Caco-2 (cell line): ENCODE results near the gene WDR46. TPM values are rescaled to one million over a fixed set of nuclear protein-coding genes. Genes with fewer than 3 reads are reported as not detected.

Experiments
- BruUV-seq: library from RNA; stranded (reverse); fragments of 400-500 nt; replicated peaks from 2 replicates; lab custom pipeline; 2021; lab: Mats Ljungman, UMichigan
- CTCF ChIA-PET: fragments of 300-600 bp; sonication (Branson Sonifier 250); formaldehyde crosslinking; loops from one replicate; lab custom pipeline; 2022; ENCODE audit warnings: antibody characterized with exemption; lab: Charles Lee
- POLR2A ChIA-PET: fragments of 300-600 bp; sonication (Branson Sonifier 250); formaldehyde crosslinking; loops from one replicate; lab custom pipeline; 2022; ENCODE audit warnings: antibody characterized with exemption; lab: Charles Lee
- DNase-seq, 2 experiments: peaks; one replicate each; pipeline versions ENCODE4 v3.0.0 to v3.0.0-alpha.2; 2020 to 2022
- H3K27me3 ChIP-seq: replicated peaks from 2 replicates; pipeline ENCODE4 v1.6.0; 2011; ENCODE audit warnings: low read length; ENCODE audit not compliant: control insufficient read depth, insufficient read depth
- H3K36me3 ChIP-seq: 2 replicates; pipeline ENCODE4 v1.5.1; 2011; ENCODE audit warnings: low read length; ENCODE audit not compliant: control insufficient read depth, insufficient read depth
- H3K4me1 ChIP-seq: fragments of 250-450 bp; sonication (Bioruptor Pico); 2 replicates; pipeline ENCODE4 v1.5.1; 2020; ENCODE audit warnings: mild to moderate bottlenecking
- H3K4me3 ChIP-seq: 2 replicates; pipeline ENCODE4 v1.5.1; 2011; ENCODE audit warnings: low read depth, mild to moderate bottlenecking, control low read depth, low read length
- H3K9me3 ChIP-seq: fragments of 250-450 bp; sonication (Bioruptor Pico); 2 replicates; pipeline ENCODE4 v1.5.1; 2020; ENCODE audit warnings: mild to moderate bottlenecking, moderate library complexity
- H3K27ac Mint-ChIP-seq: one replicate; pipeline ENCODE4 v1.8.0; 2022; ENCODE audit warnings: mixed read lengths; ENCODE audit not compliant: unreplicated experiment
- H3K27me3 Mint-ChIP-seq: one replicate; pipeline ENCODE4 v1.8.0; 2022; ENCODE audit warnings: mixed read lengths; ENCODE audit not compliant: insufficient read depth, unreplicated experiment
- H3K36me3 Mint-ChIP-seq: one replicate; pipeline ENCODE4 v1.8.0; 2022; ENCODE audit warnings: mild to moderate bottlenecking, mixed read lengths; ENCODE audit not compliant: insufficient read depth, unreplicated experiment
- H3K4me1 Mint-ChIP-seq: one replicate; pipeline ENCODE4 v1.8.0; 2022; ENCODE audit warnings: low read depth, mixed read lengths; ENCODE audit not compliant: unreplicated experiment
- H3K4me3 Mint-ChIP-seq: one replicate; pipeline ENCODE4 v1.8.0; 2022; ENCODE audit warnings: mild to moderate bottlenecking, moderate library complexity, mixed read lengths; ENCODE audit not compliant: unreplicated experiment
- H3K9me3 Mint-ChIP-seq: one replicate; pipeline ENCODE4 v1.8.0; 2022; ENCODE audit warnings: mixed read lengths; ENCODE audit not compliant: unreplicated experiment
- intact Hi-C: fragments of 100-400 bp; cut with micrococcal nuclease; formaldehyde crosslinking; loops from one replicate; pipeline ENCODE4 v1.10.0; 2022; ENCODE audit not compliant: unreplicated experiment
- total RNA-seq: library from RNA; stranded (reverse); gene quantifications from 2 replicates; pipeline ENCODE4 v1.2.3, GENCODE V29; 2022
- TF ChIP-seq, protein P1 (sequence below), 2 experiments: fragments of 200-600 bp in 1 of 2; IDR thresholded peaks; 1 replicate in 1 of 2; 2 replicates in 1 of 2; pipeline versions ENCODE4 v1.5.1 to v1.8.0; 2011 to 2022; ENCODE audit warnings: antibody characterized with exemption in 1 of 2, control low read depth in 1 of 2, inconsistent platforms in 1 of 2, low read depth in 1 of 2, low read length in 1 of 2, mild to moderate bottlenecking in 1 of 2, moderate library complexity in 1 of 2; ENCODE audit not compliant: insufficient read depth in 1 of 2, severe bottlenecking in 1 of 2, unreplicated experiment in 1 of 2

WDR46 gene
- total RNA-seq, 1 experiment from 2014 or later = 58.2 TPM

DNA sequence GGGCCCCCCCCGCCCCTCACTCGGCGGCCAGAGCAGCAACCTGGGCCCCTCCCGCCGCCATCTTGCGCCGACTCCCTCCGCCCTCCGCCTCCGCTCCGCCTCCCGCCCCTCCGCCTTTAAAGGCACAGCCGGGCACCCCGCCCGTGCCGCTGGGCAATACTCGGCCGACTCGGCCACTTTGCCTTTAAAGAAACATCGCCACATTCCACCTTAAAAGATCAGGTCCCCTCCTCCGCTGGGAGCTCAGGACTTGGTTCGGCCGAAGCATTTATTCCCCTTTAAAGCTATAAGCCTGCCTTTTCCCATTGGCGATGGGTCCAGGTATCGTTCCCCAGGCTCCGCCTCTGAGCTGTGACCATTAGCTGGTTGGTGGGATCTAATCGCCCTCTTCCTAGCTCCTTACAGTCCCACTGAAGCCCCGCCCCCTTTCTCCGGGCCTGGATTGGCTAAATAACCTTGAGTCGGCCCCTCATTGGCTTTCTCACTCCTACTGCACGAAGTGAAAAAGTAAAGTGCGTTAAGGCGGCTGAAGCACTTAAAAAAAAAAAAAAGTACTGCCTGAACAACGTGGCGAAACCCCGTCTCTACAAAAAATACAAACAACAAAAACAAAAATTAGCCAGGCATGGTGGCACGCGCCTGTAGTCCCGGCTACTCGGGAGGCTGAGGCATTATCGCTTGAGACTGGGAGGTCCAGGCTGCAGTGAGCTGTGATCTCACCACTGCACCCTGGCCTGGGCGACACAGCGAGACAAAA, 28.8 kb upstream of the WDR46 start, which contains the start of gene ZBTB22:
TSS of gene ZBTB22 (minus strand) at position 76 of the 757 bp plus-strand sequence. CDS start 828 bp downstream, outside the sequence.
- H3K4me1 ChIP-seq = peaks cover 22% of the 10 kb centered on the region
- CTCF ChIA-PET = interaction anchor here (0.5 to 2.0 kb wide), 13 partner anchors 18 to 433 kb away, joined by 3 to 21 read pairs (median 4); partner anchors contain the start of genes RGL2, RPS18 and VPS52
- H3K4me3 Mint-ChIP-seq = peak within 1 kb of the TSS; percentile 89

GRCh38 chr6:33317419-33317668, 28.3 kb upstream of the WDR46 start:
- H3K27ac Mint-ChIP-seq = peak overlapping the region; percentile 90
- H3K4me1 Mint-ChIP-seq = peaks cover 43% of the 10 kb centered on the region

More for the DNA sequence above, 28.8 kb upstream of the WDR46 start, which contains the start of gene ZBTB22:
- peaks cover 45% of the 10 kb centered on the region for H3K4me1 Mint-ChIP-seq
- H3K27me3 Mint-ChIP-seq = no peaks in the 10 kb centered on the region
- TF ChIP-seq, protein P1, sequence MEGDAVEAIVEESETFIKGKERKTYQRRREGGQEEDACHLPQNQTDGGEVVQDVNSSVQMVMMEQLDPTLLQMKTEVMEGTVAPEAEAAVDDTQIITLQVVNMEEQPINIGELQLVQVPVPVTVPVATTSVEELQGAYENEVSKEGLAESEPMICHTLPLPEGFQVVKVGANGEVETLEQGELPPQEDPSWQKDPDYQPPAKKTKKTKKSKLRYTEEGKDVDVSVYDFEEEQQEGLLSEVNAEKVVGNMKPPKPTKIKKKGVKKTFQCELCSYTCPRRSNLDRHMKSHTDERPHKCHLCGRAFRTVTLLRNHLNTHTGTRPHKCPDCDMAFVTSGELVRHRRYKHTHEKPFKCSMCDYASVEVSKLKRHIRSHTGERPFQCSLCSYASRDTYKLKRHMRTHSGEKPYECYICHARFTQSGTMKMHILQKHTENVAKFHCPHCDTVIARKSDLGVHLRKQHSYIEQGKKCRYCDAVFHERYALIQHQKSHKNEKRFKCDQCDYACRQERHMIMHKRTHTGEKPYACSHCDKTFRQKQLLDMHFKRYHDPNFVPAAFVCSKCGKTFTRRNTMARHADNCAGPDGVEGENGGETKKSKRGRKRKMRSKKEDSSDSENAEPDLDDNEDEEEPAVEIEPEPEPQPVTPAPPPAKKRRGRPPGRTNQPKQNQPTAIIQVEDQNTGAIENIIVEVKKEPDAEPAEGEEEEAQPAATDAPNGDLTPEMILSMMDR (IDR thresholded peaks at IDR 0.05; ENCODE audit: insufficient read depth in 1 of 2, low read depth in 1 of 2, low read length in 1 of 2, severe bottlenecking in 1 of 2, unreplicated experiment in 1 of 2) = no peak
- intact Hi-C loops = no loop called here
- peak; percentile 98 to 99 for DNase-seq
- Histone ChIP-seq H3K4me3 (peak within 1 kb of the TSS; percentile 73), H3K27me3 (no peaks in the 10 kb centered on the region), H3K36me3 (peaks cover 5% of the 10 kb centered on the region), H3K9me3 (no peaks in the 10 kb centered on the region)
- H3K9me3 Mint-ChIP-seq = no peaks in the 10 kb centered on the region
- POLR2A ChIA-PET = interaction anchor here (0.5 to 1.9 kb wide), 18 partner anchors 8 to 1498 kb away, joined by 3 to 22 read pairs (median 4); partner anchors contain the start of genes CUTA, KIFC1, PFDN6 and RGL2
- H3K27ac Mint-ChIP-seq = peak within 1 kb of the TSS; percentile 90
- BruUV-seq = TSS peak; percentile 35
- H3K36me3 Mint-ChIP-seq = peaks cover 64% of the 10 kb centered on the region

More at GRCh38 chr6:33317419-33317668, 28.3 kb upstream of the WDR46 start:
- no peaks in the 10 kb centered on the region for H3K9me3 ChIP-seq
- no peaks in the 10 kb centered on the region for H3K9me3 Mint-ChIP-seq
- DNase-seq = no peak
- peaks cover 22% of the 10 kb centered on the region for H3K4me1 ChIP-seq
- no TSS peak for BruUV-seq
- no peaks in the 10 kb centered on the region for H3K27me3 Mint-ChIP-seq
- ChIA-PET POLR2A (interaction anchor here (0.5 to 1.9 kb wide), 14 partner anchors 8 to 345 kb away, joined by 3 to 22 read pairs (median 6); partner anchors contain the start of genes CUTA, KIFC1, PFDN6 and RGL2), CTCF (interaction anchor here (0.5 to 2.0 kb wide), 9 partner anchors 18 to 109 kb away, joined by 3 to 21 read pairs (median 6); partner anchors contain the start of genes RGL2, RPS18 and VPS52)
- H3K36me3 ChIP-seq = peaks cover 5% of the 10 kb centered on the region
- H3K36me3 Mint-ChIP-seq = peaks cover 64% of the 10 kb centered on the region
- peak overlapping the region; percentile 89 for H3K4me3 Mint-ChIP-seq
- H3K4me3 ChIP-seq = peak overlapping the region; percentile 73
- intact Hi-C loops = no loop called here
- no peaks in the 10 kb centered on the region for H3K27me3 ChIP-seq
- TF ChIP-seq, protein P1 (IDR thresholded peaks at IDR 0.05; ENCODE audit: insufficient read depth in 1 of 2, low read depth in 1 of 2, low read length in 1 of 2, severe bottlenecking in 1 of 2, unreplicated experiment in 1 of 2) = no peak
